ENCODE results near the gene UNC93A. TPM values are rescaled to one million over a fixed set of nuclear protein-coding genes. Genes with fewer than 3 reads are reported as not detected.
"Not testable (repeated sequence)": the region's sequence is repeated elsewhere in the genome, so short reads cannot be mapped to it uniquely, and the experiment has no call there.

Gene UNC93A
- total RNA-seq, 1 experiment from 2014 or later, result not detected

DNA sequence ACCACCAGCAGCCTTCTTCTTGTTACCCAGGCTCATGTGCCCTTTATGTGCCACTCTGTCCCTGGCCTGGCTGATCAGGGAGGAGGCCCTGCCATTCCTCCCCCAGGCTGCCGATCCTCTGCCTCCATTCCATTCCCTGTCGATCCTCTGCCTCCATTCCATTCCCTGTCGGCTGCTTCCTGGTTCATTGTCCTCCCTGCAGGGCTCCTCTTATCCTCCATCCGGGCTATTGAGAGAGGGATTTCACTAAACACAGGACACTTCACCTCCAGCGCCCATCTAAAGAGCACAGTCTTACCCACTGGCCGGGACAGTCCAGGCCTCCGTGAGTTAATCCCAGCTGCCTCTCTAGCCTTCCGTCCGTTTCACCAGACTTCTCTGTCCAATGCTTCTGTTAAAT lies 26.1 kb downstream of the UNC93A start:
- Histone ChIP-seq H3K9me2 (ENCODE audit: insufficient read depth) (no peaks in the 10 kb centered on the region), H3K27me3 (ENCODE audit: insufficient read depth, low read length) (peaks cover 52% of the 10 kb centered on the region), H2AFZ (ENCODE audit: low read depth, low read length, poor library complexity, severe bottlenecking) (no peak overlapping the region), H3K4me2 (ENCODE audit: low read length) (no peak overlapping the region), H4K20me1 (ENCODE audit: insufficient read depth) (no peaks in the 10 kb centered on the region), H3K27ac (ENCODE audit: low read depth, low read length) (no peak overlapping the region), H3K36me3 (ENCODE audit: control insufficient read depth in 1 of 2, insufficient read depth in 2 of 2, low read length in 2 of 2) (no peaks in the 10 kb centered on the region), H3K79me2 (ENCODE audit: insufficient read depth, low read length) (no peaks in the 10 kb centered on the region), H3K4me3 (replicated peaks in 1 of 2; ENCODE audit: low read depth in 1 of 2, low read length in 2 of 2) (no peak overlapping the region), H3K9ac (ENCODE audit: low read length) (no peak overlapping the region), H3K9me3 (ENCODE audit: control insufficient read depth in 1 of 2, insufficient read depth in 1 of 2, low read depth in 1 of 2, low read length in 2 of 2) (no peaks in the 10 kb centered on the region), H3K4me1 (ENCODE audit: control insufficient read depth in 1 of 2, insufficient read depth in 2 of 2, low read length in 2 of 2) (peaks cover 3 to 4% of the 10 kb centered on the region in 2 experiments; a peak in 2 of 4 replicates)
- BruUV-seq (replicated peaks), result no TSS peak
- TF ChIP-seq YY1 (IDR thresholded peaks at IDR 0.05; ENCODE audit: extremely low read depth, insufficient replicate concordance, low read depth, low read length) (no peak), EGR1 (IDR thresholded peaks at IDR 0.05; ENCODE audit: low read depth) (no peak), CBX3 (IDR thresholded peaks at IDR 0.05; ENCODE audit: low read depth) (no peak), RAD21 (IDR thresholded peaks at IDR 0.05; ENCODE audit: low read depth) (no peak), POLR2A (IDR thresholded peaks at IDR 0.05; ENCODE audit: borderline replicate concordance, extremely low read depth, insufficient read depth, insufficient read length) (no peak), SP1 (IDR thresholded peaks at IDR 0.05; ENCODE audit: low read depth) (no peak), ZNF274 (IDR thresholded peaks at IDR 0.05; ENCODE audit: low read depth, low read length) (no peak), FOSL1 (IDR thresholded peaks at IDR 0.05; ENCODE audit: low read depth) (no peak), EZH2phosphoT487 (IDR thresholded peaks at IDR 0.05; ENCODE audit: borderline replicate concordance) (no peak), TCF7L2 (IDR thresholded peaks at IDR 0.05; ENCODE audit: borderline replicate concordance, extremely low read depth, insufficient read depth, insufficient read length) (no peak), EZH2 (IDR thresholded peaks at IDR 0.05) (no peak)
- TF ChIP-seq, protein P1, sequence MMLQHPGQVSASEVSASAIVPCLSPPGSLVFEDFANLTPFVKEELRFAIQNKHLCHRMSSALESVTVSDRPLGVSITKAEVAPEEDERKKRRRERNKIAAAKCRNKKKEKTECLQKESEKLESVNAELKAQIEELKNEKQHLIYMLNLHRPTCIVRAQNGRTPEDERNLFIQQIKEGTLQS (IDR thresholded peaks at IDR 0.05), result no peak
- TF ChIP-seq, protein P2, sequence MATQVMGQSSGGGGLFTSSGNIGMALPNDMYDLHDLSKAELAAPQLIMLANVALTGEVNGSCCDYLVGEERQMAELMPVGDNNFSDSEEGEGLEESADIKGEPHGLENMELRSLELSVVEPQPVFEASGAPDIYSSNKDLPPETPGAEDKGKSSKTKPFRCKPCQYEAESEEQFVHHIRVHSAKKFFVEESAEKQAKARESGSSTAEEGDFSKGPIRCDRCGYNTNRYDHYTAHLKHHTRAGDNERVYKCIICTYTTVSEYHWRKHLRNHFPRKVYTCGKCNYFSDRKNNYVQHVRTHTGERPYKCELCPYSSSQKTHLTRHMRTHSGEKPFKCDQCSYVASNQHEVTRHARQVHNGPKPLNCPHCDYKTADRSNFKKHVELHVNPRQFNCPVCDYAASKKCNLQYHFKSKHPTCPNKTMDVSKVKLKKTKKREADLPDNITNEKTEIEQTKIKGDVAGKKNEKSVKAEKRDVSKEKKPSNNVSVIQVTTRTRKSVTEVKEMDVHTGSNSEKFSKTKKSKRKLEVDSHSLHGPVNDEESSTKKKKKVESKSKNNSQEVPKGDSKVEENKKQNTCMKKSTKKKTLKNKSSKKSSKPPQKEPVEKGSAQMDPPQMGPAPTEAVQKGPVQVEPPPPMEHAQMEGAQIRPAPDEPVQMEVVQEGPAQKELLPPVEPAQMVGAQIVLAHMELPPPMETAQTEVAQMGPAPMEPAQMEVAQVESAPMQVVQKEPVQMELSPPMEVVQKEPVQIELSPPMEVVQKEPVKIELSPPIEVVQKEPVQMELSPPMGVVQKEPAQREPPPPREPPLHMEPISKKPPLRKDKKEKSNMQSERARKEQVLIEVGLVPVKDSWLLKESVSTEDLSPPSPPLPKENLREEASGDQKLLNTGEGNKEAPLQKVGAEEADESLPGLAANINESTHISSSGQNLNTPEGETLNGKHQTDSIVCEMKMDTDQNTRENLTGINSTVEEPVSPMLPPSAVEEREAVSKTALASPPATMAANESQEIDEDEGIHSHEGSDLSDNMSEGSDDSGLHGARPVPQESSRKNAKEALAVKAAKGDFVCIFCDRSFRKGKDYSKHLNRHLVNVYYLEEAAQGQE (IDR thresholded peaks at IDR 0.05; ENCODE audit: low read depth), result no peak
- TF ChIP-seq, protein P3, sequence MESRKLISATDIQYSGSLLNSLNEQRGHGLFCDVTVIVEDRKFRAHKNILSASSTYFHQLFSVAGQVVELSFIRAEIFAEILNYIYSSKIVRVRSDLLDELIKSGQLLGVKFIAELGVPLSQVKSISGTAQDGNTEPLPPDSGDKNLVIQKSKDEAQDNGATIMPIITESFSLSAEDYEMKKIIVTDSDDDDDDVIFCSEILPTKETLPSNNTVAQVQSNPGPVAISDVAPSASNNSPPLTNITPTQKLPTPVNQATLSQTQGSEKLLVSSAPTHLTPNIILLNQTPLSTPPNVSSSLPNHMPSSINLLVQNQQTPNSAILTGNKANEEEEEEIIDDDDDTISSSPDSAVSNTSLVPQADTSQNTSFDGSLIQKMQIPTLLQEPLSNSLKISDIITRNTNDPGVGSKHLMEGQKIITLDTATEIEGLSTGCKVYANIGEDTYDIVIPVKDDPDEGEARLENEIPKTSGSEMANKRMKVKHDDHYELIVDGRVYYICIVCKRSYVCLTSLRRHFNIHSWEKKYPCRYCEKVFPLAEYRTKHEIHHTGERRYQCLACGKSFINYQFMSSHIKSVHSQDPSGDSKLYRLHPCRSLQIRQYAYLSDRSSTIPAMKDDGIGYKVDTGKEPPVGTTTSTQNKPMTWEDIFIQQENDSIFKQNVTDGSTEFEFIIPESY (IDR thresholded peaks at IDR 0.05; ENCODE audit: extremely low read depth, insufficient replicate concordance, low read length), result no peak
- ChIA-PET RAD21 (ENCODE audit: low non-redundant PET in 1 of 2, low total read pairs in 2 of 2, uncharacterized antibody in 2 of 2, unreplicated experiment in 2 of 2) (no interaction called here), CTCF (no interaction called here), POLR2A (no interaction called here)
- intact Hi-C loops (cut with micrococcal nuclease), result no loop called here
- DNase-seq (ENCODE audit: low read depth, low spot score), result no peak
- ATAC-seq, result no peak

DNA sequence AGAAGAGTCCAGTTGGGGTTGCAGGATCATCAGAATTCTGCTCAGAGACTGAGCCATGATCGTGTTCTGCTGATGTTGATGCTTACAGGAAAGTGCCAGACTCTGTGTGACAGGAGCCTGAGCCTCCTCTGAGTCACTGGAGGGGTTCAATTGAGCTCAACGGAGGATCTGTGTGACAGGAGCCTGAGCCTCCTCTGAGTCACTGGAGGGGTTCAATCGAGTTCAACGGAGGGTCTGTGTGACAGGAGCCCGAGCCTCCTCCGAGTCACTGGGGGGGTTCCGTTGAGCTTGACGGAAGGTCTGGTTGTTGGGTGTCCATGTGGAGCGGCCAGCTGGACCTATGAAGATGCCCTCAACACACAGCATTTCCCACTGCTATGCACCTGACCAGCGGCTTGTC lies 27.2 kb downstream of the UNC93A start:
- H4K20me1 ChIP-seq (ENCODE audit: insufficient read depth); BruUV-seq (replicated peaks); RAD21 ChIA-PET (ENCODE audit: low non-redundant PET in 1 of 2, low total read pairs in 2 of 2, uncharacterized antibody in 2 of 2, unreplicated experiment in 2 of 2); H2AFZ ChIP-seq (ENCODE audit: low read depth, low read length, poor library complexity, severe bottlenecking); H3K4me2 ChIP-seq (ENCODE audit: low read length); DNase-seq (ENCODE audit: low read depth, low spot score); CTCF ChIA-PET; H3K9me2 ChIP-seq (ENCODE audit: insufficient read depth); H3K36me3 ChIP-seq (ENCODE audit: control insufficient read depth in 1 of 2, insufficient read depth in 2 of 2, low read length in 2 of 2); ATAC-seq; POLR2A ChIA-PET; H3K4me1 ChIP-seq (ENCODE audit: control insufficient read depth in 1 of 2, insufficient read depth in 2 of 2, low read length in 2 of 2); H3K79me2 ChIP-seq (ENCODE audit: insufficient read depth, low read length); H3K9ac ChIP-seq (ENCODE audit: low read length); H3K9me3 ChIP-seq (ENCODE audit: control insufficient read depth in 1 of 2, insufficient read depth in 1 of 2, low read depth in 1 of 2, low read length in 2 of 2); intact Hi-C loops (cut with micrococcal nuclease); H3K27ac ChIP-seq (ENCODE audit: low read depth, low read length); H3K4me3 ChIP-seq (replicated peaks in 1 of 2; ENCODE audit: low read depth in 1 of 2, low read length in 2 of 2): not testable (repeated sequence)
- peaks cover 53% of the 10 kb centered on the region for H3K27me3 ChIP-seq (ENCODE audit: insufficient read depth, low read length)

All from HCT116 (cell line).